HEK293 (cell line): ENCODE measurements around the gene MAP1LC3A.

Source experiments
- CTCF ChIP-seq: fragments of 450-650 bp; formaldehyde crosslinking; IDR thresholded peaks from 2 replicates; pipeline ENCODE4 v1.5.1; 2016; ENCODE audit warnings: missing biosample characterization, missing genetic modification characterization
- ELK4 ChIP-seq: IDR thresholded peaks from 2 replicates; pipeline ENCODE4 v1.6.1; 2011; ENCODE audit warnings: mild to moderate bottlenecking, low read depth, low read length, borderline replicate concordance
- ZNF350 ChIP-seq: fragments of 450-650 bp; formaldehyde crosslinking; IDR thresholded peaks from 2 replicates; pipeline ENCODE4 v1.5.0; 2017; ENCODE audit warnings: missing biosample characterization, mild to moderate bottlenecking, missing genetic modification characterization

- TF ChIP-seq ZNF350 (tag by site-specific recombination) (no peak), ELK4 (no peak), CTCF (no peak)
Measured at GRCh38 chr20:34517114-34517505, 41.4 kb upstream of the MAP1LC3A start.
